ENCODE data around the gene FCSK.

DNA sequence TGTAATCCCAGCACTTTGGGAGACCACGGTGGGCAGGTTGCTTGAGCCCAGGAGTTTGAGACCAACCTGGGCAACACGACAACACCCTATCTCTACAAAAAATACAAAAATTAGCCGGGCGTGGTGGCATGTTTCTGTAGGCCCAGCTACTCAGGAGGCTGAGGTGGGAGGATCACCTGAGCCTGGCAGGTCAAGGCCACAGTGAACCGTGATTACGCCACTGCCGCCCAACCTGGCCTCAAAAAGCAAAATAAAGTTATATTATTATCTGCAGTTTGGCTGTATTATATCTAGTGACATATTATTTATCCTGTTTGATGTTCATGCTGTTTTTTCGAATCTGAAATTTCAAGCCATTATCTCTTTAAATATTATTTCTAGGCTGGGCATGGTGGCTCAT is 42.0 kb upstream of the FCSK start:
- TF ChIP-seq, protein P1, sequence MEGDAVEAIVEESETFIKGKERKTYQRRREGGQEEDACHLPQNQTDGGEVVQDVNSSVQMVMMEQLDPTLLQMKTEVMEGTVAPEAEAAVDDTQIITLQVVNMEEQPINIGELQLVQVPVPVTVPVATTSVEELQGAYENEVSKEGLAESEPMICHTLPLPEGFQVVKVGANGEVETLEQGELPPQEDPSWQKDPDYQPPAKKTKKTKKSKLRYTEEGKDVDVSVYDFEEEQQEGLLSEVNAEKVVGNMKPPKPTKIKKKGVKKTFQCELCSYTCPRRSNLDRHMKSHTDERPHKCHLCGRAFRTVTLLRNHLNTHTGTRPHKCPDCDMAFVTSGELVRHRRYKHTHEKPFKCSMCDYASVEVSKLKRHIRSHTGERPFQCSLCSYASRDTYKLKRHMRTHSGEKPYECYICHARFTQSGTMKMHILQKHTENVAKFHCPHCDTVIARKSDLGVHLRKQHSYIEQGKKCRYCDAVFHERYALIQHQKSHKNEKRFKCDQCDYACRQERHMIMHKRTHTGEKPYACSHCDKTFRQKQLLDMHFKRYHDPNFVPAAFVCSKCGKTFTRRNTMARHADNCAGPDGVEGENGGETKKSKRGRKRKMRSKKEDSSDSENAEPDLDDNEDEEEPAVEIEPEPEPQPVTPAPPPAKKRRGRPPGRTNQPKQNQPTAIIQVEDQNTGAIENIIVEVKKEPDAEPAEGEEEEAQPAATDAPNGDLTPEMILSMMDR (IDR thresholded peaks at IDR 0.05): no peak
- TF ChIP-seq POLR2A (IDR thresholded peaks at IDR 0.05): no peak

Measured in body of pancreas (tissue), 4 donors.